HG03196 (cell line): ENCODE data around the gene TIAM1.

Experiments used
- ATAC-seq: cut with Tn5 transposase; IDR thresholded peaks from one replicate; pipeline ENCODE4 v1.9.1; 2021; ENCODE audit not compliant: unreplicated experiment

The TIAM1 gene

GRCh38 chr21:31343680-31344480 is at the start of gene TIAM1:
TIAM1 (minus strand) TSS chr21:31344261; CDS start chr21:31266972, 77,289 bp downstream.
- ATAC-seq, result no peak

- no peak for ATAC-seq
Measured at GRCh38 chr21:31387560-31388186, 43.6 kb upstream of the TIAM1 start.

GRCh38 chr21:31386006-31386405 is 41.9 kb upstream of the TIAM1 start:
- ATAC-seq, result no peak

GRCh38 chr21:31383770-31384169 is 39.7 kb upstream of the TIAM1 start:
- no peak for ATAC-seq

- no peak for ATAC-seq
Measured at GRCh38 chr21:31382060-31382459, 38.0 kb upstream of the TIAM1 start.

GRCh38 chr21:31376301-31376700 is 32.2 kb upstream of the TIAM1 start:
- ATAC-seq, result no peak

- no peak for ATAC-seq
Measured at GRCh38 chr21:31374395-31374794, 30.3 kb upstream of the TIAM1 start.

- no peak for ATAC-seq
Measured at GRCh38 chr21:31372471-31372765, 28.4 kb upstream of the TIAM1 start.

- no peak for ATAC-seq
Measured at GRCh38 chr21:31371715-31372470, 27.8 kb upstream of the TIAM1 start.

GRCh38 chr21:31370893-31371544 is 27.0 kb upstream of the TIAM1 start:
- no peak for ATAC-seq

GRCh38 chr21:31370281-31370892 is 26.3 kb upstream of the TIAM1 start:
- no peak for ATAC-seq

- no peak for ATAC-seq
Measured at GRCh38 chr21:31368361-31368760, 24.3 kb upstream of the TIAM1 start.

- no peak for ATAC-seq
Measured at GRCh38 chr21:31367801-31368200, 23.7 kb upstream of the TIAM1 start.

- no peak for ATAC-seq
Measured at GRCh38 chr21:31366825-31367224, 22.8 kb upstream of the TIAM1 start.

- no peak for ATAC-seq
Measured at GRCh38 chr21:31364253-31364945, 20.3 kb upstream of the TIAM1 start.

GRCh38 chr21:31363720-31364119 is 19.7 kb upstream of the TIAM1 start:
- ATAC-seq, result no peak

- no peak for ATAC-seq
Measured at GRCh38 chr21:31360717-31361116, 16.7 kb upstream of the TIAM1 start.

- ATAC-seq, result no peak
Measured at GRCh38 chr21:31358158-31358557, 14.1 kb upstream of the TIAM1 start.

- no peak for ATAC-seq
Measured at GRCh38 chr21:31356440-31356839, 12.4 kb upstream of the TIAM1 start.

GRCh38 chr21:31354604-31355443 is 10.8 kb upstream of the TIAM1 start:
- peak; percentile 51 for ATAC-seq
